ENCODE data around the gene PNPT1. TPM values are rescaled to one million over a fixed set of nuclear protein-coding genes. Genes with fewer than 3 reads are reported as not detected.

Gene PNPT1
- total and polyA plus RNA-seq, 2 of the 8 experiments (the other 6 are each of a cell fraction or from before 2014, with no cell fraction given), result 8.3 to 40.2 TPM

GRCh38 chr2:55617175-55618024 is 76.2 kb downstream of the PNPT1 start, which contains the start of gene PPP4R3B:
TSS of gene PPP4R3B (minus strand) at chr2:55617622. CDS start at chr2:55617285, 337 bp downstream.
- WGBS, 2 experiments (ENCODE audit: extremely low coverage in 1 of 2, insufficient coverage in 1 of 2, insufficient read length in 1 of 2, insufficient replicate concordance in 2 of 2, low coverage in 1 of 2, low lambda C conversion rate in 2 of 2, missing lambda C conversion rate in 1 of 2), result 2% methylated on average over 78 of the region's 82 CpGs; no CpG with 5 or more reads in 1 of the 2 experiments
- 0 out of 2 replicates have a peak, but pooled peaks cover 5% of the 10 kb centered on the region for H3K23me2 ChIP-seq (ENCODE audit: low read depth, low read length)
- no peak within 1 kb of the TSS for H2BK120ac ChIP-seq (replicated peaks; ENCODE audit: low read depth, low read length)
- H3K4me3 ChIP-seq (ENCODE audit: extremely low read depth in 1 of 4, insufficient read depth in 2 of 4, low read depth in 3 of 4, low read length in 4 of 4), result peak within 1 kb of the TSS; percentile 58 to 100 (median 98)
- peaks cover 0 to 9% of the 10 kb centered on the region in 2 experiments for H4K20me1 ChIP-seq (replicated peaks in 1 of 2; ENCODE audit: control insufficient read depth in 1 of 2, insufficient read depth in 2 of 2, low read length in 2 of 2)
- H3K36me3 ChIP-seq (ENCODE audit: control insufficient read depth in 2 of 4, insufficient read depth in 4 of 4, low read length in 3 of 4), result peaks cover 2 to 18% (median 3%) of the 10 kb centered on the region in 4 experiments; a peak in 4 of 8 replicates
- POLR2A ChIA-PET (ENCODE audit: partially characterized antibody), result interaction anchor here (0.6 to 2.4 kb wide), 14 partner anchors 9 to 411 kb away, joined by 3 to 9 read pairs (median 4); no protein-coding TSS in a partner anchor
- peak; percentile 95 to 99 for DNase-seq (ENCODE audit: low read depth in 1 of 2, low spot score in 2 of 2)
- peak within 1 kb of the TSS; percentile 57 for H3K4ac ChIP-seq (replicated peaks; ENCODE audit: insufficient read length, low read depth, low read length)
- peak within 1 kb of the TSS; percentile 98; the same call in 1 of the 2 replicates for H4K8ac ChIP-seq (ENCODE audit: extremely low read depth, insufficient read depth, low read length)
- no peak within 1 kb of the TSS for H2BK20ac ChIP-seq (ENCODE audit: low read length)
- no peak within 1 kb of the TSS for H3K18ac ChIP-seq (ENCODE audit: extremely low read depth, low read length)
- no peaks in the 10 kb centered on the region for H3K27me3 ChIP-seq (replicated peaks in 1 of 4; ENCODE audit: control insufficient read depth in 3 of 4, extremely low read depth in 1 of 4, insufficient read depth in 3 of 4, low read length in 3 of 4)
- H3K9ac ChIP-seq (replicated peaks in 1 of 4; ENCODE audit: extremely low read depth in 1 of 4, low read depth in 3 of 4, low read length in 3 of 4), result peak within 1 kb of the TSS; percentile 98 to 99 (median 98)
- peak within 1 kb of the TSS; percentile 69 for H4K5ac ChIP-seq (ENCODE audit: insufficient read length, low read depth, low read length)
- H4K91ac ChIP-seq (replicated peaks; ENCODE audit: insufficient read length, low read length), result peak within 1 kb of the TSS; percentile 66
- H2AK5ac ChIP-seq (ENCODE audit: low read depth, low read length), result peak within 1 kb of the TSS; percentile 7; the same call in 1 of the 2 replicates
- peak within 1 kb of the TSS; percentile 81 for H3K56ac ChIP-seq (replicated peaks; ENCODE audit: insufficient read length, low read depth, low read length)
- H2BK12ac ChIP-seq (ENCODE audit: low read depth, low read length), result peak within 1 kb of the TSS; percentile 51
- H2BK15ac ChIP-seq (ENCODE audit: low read length), result no peak within 1 kb of the TSS
- no peak within 1 kb of the TSS for H3K14ac ChIP-seq (ENCODE audit: insufficient read length)
- peak within 1 kb of the TSS; percentile 96 for H3K27ac ChIP-seq (ENCODE audit: low read depth, low read length)
- CTCF ChIA-PET (ENCODE audit: partially characterized antibody), result interaction anchor here (0.5 to 1.0 kb wide), 2 partner anchors 9 to 491 kb away, joined by 3 to 5 read pairs; no protein-coding TSS in a partner anchor
- H3K79me1 ChIP-seq (ENCODE audit: low read depth, low read length), result peaks cover 8% of the 10 kb centered on the region; the same call in 1 of the 2 replicates
- H3K4me2 ChIP-seq (ENCODE audit: insufficient read depth in 1 of 2, low read depth in 2 of 2, low read length in 2 of 2), result peak within 1 kb of the TSS; percentile 60 to 78
- H2AFZ ChIP-seq (ENCODE audit: low read length), result peak within 1 kb of the TSS; percentile 91
- peaks cover 11 to 74% of the 10 kb centered on the region in 2 experiments for H3K79me2 ChIP-seq (ENCODE audit: control insufficient read depth in 1 of 2, insufficient read depth in 2 of 2, low read length in 2 of 2)
- peaks cover 0 to 3% (median 0%) of the 10 kb centered on the region in 4 experiments; a peak in 1 of 7 replicates for H3K4me1 ChIP-seq (replicated peaks in 1 of 4; ENCODE audit: control insufficient read depth in 3 of 4, insufficient read depth in 4 of 4, low read length in 3 of 4)
- no peak within 1 kb of the TSS for H3K23ac ChIP-seq (ENCODE audit: insufficient read length)
- peak within 1 kb of the TSS; percentile 92 for H2BK5ac ChIP-seq (ENCODE audit: low read depth, low read length)
- H3K9me3 ChIP-seq (ENCODE audit: insufficient read depth in 2 of 2, low read depth in 1 of 2, low read length in 1 of 2), result no peaks in the 10 kb centered on the region
- FAIRE-seq, result no peak
- TF ChIP-seq, protein P1, sequence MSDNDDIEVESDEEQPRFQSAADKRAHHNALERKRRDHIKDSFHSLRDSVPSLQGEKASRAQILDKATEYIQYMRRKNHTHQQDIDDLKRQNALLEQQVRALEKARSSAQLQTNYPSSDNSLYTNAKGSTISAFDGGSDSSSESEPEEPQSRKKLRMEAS (IDR thresholded peaks at IDR 0.05), result peak; percentile 86
- peak; percentile 66 to 88; a peak in 2 of 3 replicates for TF ChIP-seq POLR2A (IDR thresholded peaks at IDR 0.05; ENCODE audit: control extremely low read depth in 1 of 2, low read depth in 2 of 2, low read length in 2 of 2)
- TF ChIP-seq RBBP5 (IDR thresholded peaks at IDR 0.05; ENCODE audit: borderline replicate concordance, low read depth, low read length), result peak; percentile 91
- TF ChIP-seq JUND (IDR thresholded peaks at IDR 0.05; ENCODE audit: low read length), result peak; percentile 5; the same call in 1 of the 2 replicates
- peak; percentile 53 for TF ChIP-seq KDM5A (IDR thresholded peaks at IDR 0.05; ENCODE audit: low read length)
- no peak for TF ChIP-seq HDAC6 (IDR thresholded peaks at IDR 0.05; ENCODE audit: low read depth, low read length)
- TF ChIP-seq GTF2F1 (IDR thresholded peaks at IDR 0.05; ENCODE audit: borderline replicate concordance, low read depth, low read length), result peak; percentile 66; the same call in 1 of the 2 replicates
- TF ChIP-seq CEBPB (IDR thresholded peaks at IDR 0.05; ENCODE audit: low read depth, low read length), result no peak
- TF ChIP-seq MAFK (IDR thresholded peaks at IDR 0.05; ENCODE audit: low read depth, low read length), result no peak
- peak; percentile 99 for TF ChIP-seq BRCA1 (IDR thresholded peaks at IDR 0.05; ENCODE audit: low read depth, low read length)
- TF ChIP-seq CBX5 (IDR thresholded peaks at IDR 0.05; ENCODE audit: low read depth, low read length), result no peak
- TF ChIP-seq TCF12 (IDR thresholded peaks at IDR 0.05; ENCODE audit: low read depth, low read length), result no peak
